Smooth muscle cell (in vitro differentiated cells): ENCODE measurements around the gene TMEM231. TPM values are rescaled to one million over a fixed set of nuclear protein-coding genes. Genes with fewer than 3 reads are reported as not detected.

Source experiments
- DNase-seq: peaks from one replicate; lab custom pipeline; 2025; ENCODE audit not compliant: unreplicated experiment; lab: John Stamatoyannopoulos, UW
- H2AFZ ChIP-seq: fragments of 200-600 bp; sonication (generic); 2 replicates; pipeline ENCODE4 v1.6.0; 2016; ENCODE audit warnings: antibody characterized with exemption, low read depth, mild to moderate bottlenecking
- H3F3A ChIP-seq: fragments of 200-600 bp; sonication (generic); 2 replicates; pipeline ENCODE4 v1.6.0; 2017; ENCODE audit warnings: antibody characterized with exemption, low read depth
- H3K27ac ChIP-seq: fragments of 200-600 bp; sonication (generic); 2 replicates; pipeline ENCODE4 v1.5.1; 2016; ENCODE audit warnings: low read depth, mild to moderate bottlenecking
- H3K27me3 ChIP-seq: fragments of 200-600 bp; sonication (generic); 2 replicates; pipeline ENCODE4 v1.6.1; 2016; ENCODE audit warnings: low read depth, mild to moderate bottlenecking
- H3K36me3 ChIP-seq: fragments of 200-600 bp; sonication (generic); 2 replicates; pipeline ENCODE4 v1.5.1; 2016; ENCODE audit warnings: low read depth
- H3K4me1 ChIP-seq: fragments of 200-600 bp; sonication (generic); 2 replicates; pipeline ENCODE4 v1.5.1; 2016; ENCODE audit warnings: low read depth
- H3K4me2 ChIP-seq: fragments of 200-600 bp; sonication (generic); 2 replicates; pipeline ENCODE4 v1.6.0; 2016; ENCODE audit warnings: mild to moderate bottlenecking
- H3K4me3 ChIP-seq: fragments of 200-600 bp; sonication (generic); 2 replicates; pipeline ENCODE4 v1.5.1; 2016; ENCODE audit warnings: mild to moderate bottlenecking
- H3K79me2 ChIP-seq: fragments of 200-600 bp; sonication (generic); 2 replicates; pipeline ENCODE4 v1.6.0; 2016; ENCODE audit warnings: low read depth, mild to moderate bottlenecking
- H3K9ac ChIP-seq: fragments of 200-600 bp; sonication (generic); 2 replicates; pipeline ENCODE4 v1.6.0; 2016; ENCODE audit warnings: low read depth
- H3K9me3 ChIP-seq: fragments of 200-600 bp; sonication (generic); replicated peaks from 2 replicates; pipeline ENCODE4 v1.5.1; 2016; ENCODE audit warnings: low read depth
- H4K20me1 ChIP-seq: fragments of 200-600 bp; sonication (generic); 2 replicates; pipeline ENCODE4 v1.6.0; 2016; ENCODE audit warnings: low read depth
- WGBS: methylation state at CpG from one replicate; pipeline ENCODE4 v1.1.7; 2016; ENCODE audit warnings: low lambda C conversion rate; 5-methylcytosine and 5-hydroxymethylcytosine counted together
- polyA plus RNA-seq: library from polyadenylated mRNA; unstranded; fragments of >200 nt; fragmentation: Nextera tagmentation; extraction: Ambion mirVana; gene quantifications from 2 replicates; pipeline ENCODE4 v1.2.1, GENCODE V29; 2016
- total RNA-seq: library from RNA; depleted of rRNA; stranded (reverse); fragments of >200 nt; gene quantifications from 2 replicates; pipeline ENCODE4 v1.2.3, GENCODE V29; 2014
- TF ChIP-seq, protein P1 (sequence below): fragments of 200-600 bp; sonication (generic); IDR thresholded peaks from 2 replicates; pipeline ENCODE4 v1.5.1; 2017; ENCODE audit warnings: borderline replicate concordance, mild to moderate bottlenecking, antibody characterized with exemption; ENCODE audit not compliant: insufficient read depth, poor library complexity, severe bottlenecking

TMEM231 gene
- total and polyA plus RNA-seq, 2 experiments from 2014 or later = 11.8 to 17.0 TPM

DNA sequence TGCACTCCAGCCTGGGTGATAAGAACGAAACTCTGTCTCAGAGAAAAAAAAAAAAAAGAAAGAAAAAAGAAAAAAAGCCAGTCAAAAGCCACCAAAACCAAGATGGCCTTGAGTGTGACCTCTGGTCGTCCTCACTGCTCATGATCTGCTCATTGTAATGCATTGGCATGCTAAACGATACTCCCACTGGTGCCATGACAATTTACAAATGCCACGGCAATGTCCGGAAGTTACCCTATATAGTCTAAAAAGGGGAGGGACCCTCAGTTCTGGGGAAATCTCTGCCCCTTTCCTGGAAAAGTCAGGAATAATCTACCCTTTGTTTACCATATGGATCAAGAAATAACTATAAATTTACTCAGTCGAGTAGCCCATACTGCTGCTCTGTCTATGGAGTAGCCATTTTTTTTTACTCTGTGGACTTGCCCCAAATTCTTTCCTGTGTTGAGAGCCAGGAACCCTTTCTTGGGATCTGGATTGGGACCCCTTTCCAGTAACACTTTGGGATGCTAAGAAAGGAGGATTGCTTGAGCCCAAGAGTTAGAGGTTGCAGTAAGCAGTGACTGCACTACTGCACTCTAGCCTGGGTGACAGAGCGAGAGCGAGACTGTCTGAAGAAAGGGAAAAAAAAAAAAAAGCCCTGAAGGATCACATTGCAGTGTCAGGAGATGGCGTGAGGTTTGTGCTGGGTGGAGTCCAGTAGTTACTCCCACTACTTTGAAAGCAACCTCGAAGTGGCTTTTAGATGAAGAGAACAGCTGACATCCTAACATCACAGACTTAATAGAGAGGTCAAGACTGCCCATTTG, 3.7 kb upstream of the TMEM231 start:
- peaks cover 8% of the 10 kb centered on the region for H3K4me1 ChIP-seq
- H2AFZ ChIP-seq = peak overlapping the region; percentile 10
- H4K20me1 ChIP-seq = no peaks in the 10 kb centered on the region
- H3K36me3 ChIP-seq = no peaks in the 10 kb centered on the region
- no peaks in the 10 kb centered on the region for H3K27me3 ChIP-seq
- peak overlapping the region; percentile 34 for H3K4me2 ChIP-seq
- H3K9me3 ChIP-seq = no peaks in the 10 kb centered on the region
- no peaks in the 10 kb centered on the region for H3K79me2 ChIP-seq
- H3K9ac ChIP-seq = no peak overlapping the region
- peaks cover 6% of the 10 kb centered on the region for H3F3A ChIP-seq
- DNase-seq = no peak
- peak overlapping the region; percentile 55 for H3K27ac ChIP-seq
- TF ChIP-seq, protein P1, sequence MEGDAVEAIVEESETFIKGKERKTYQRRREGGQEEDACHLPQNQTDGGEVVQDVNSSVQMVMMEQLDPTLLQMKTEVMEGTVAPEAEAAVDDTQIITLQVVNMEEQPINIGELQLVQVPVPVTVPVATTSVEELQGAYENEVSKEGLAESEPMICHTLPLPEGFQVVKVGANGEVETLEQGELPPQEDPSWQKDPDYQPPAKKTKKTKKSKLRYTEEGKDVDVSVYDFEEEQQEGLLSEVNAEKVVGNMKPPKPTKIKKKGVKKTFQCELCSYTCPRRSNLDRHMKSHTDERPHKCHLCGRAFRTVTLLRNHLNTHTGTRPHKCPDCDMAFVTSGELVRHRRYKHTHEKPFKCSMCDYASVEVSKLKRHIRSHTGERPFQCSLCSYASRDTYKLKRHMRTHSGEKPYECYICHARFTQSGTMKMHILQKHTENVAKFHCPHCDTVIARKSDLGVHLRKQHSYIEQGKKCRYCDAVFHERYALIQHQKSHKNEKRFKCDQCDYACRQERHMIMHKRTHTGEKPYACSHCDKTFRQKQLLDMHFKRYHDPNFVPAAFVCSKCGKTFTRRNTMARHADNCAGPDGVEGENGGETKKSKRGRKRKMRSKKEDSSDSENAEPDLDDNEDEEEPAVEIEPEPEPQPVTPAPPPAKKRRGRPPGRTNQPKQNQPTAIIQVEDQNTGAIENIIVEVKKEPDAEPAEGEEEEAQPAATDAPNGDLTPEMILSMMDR = no peak
- 48% methylated on average over 10 of the region's 10 CpGs for WGBS
- H3K4me3 ChIP-seq = no peak overlapping the region

DNA sequence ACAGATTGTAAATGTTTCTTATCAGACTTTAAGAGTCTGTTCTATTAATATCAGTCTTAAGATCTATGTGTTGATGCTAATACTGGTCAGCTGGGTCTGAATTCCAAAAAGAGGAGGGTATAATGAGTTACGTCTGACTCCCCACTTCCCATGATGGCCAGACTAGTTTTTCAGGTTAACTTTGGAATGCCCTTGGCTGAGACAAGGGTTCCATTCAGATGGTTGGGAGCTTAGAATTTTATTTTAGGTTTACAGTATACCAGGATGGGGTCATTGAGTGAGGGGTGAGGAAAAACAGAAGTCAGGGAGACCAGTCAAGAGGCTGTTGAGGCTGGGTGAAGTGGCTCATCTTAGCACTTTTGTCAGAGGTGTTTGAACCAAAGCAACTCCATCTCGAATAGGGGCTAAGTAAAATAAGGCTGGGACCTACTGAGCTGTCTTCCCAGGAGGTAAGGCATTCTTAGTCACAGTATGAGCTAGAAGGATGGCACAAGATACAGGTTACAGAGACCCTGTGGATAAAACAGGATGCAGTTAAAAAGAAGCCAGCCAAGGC, 2.9 kb upstream of the TMEM231 start:
- peaks cover 11% of the 10 kb centered on the region for H3K4me1 ChIP-seq
- H3K9ac ChIP-seq = no peak overlapping the region
- no peaks in the 10 kb centered on the region for H4K20me1 ChIP-seq
- no peaks in the 10 kb centered on the region for H3K9me3 ChIP-seq
- no peak for DNase-seq
- no peak overlapping the region for H3K4me2 ChIP-seq
- TF ChIP-seq, protein P1 = no peak
- H3K36me3 ChIP-seq = no peaks in the 10 kb centered on the region
- no peaks in the 10 kb centered on the region for H3F3A ChIP-seq
- 57% methylated on average over 2 of the region's 2 CpGs for WGBS
- H3K4me3 ChIP-seq = no peak overlapping the region
- peaks cover 4% of the 10 kb centered on the region for H3K79me2 ChIP-seq
- H3K27me3 ChIP-seq = no peaks in the 10 kb centered on the region
- H3K27ac ChIP-seq = peak overlapping the region; percentile 55
- no peak overlapping the region for H2AFZ ChIP-seq

DNA sequence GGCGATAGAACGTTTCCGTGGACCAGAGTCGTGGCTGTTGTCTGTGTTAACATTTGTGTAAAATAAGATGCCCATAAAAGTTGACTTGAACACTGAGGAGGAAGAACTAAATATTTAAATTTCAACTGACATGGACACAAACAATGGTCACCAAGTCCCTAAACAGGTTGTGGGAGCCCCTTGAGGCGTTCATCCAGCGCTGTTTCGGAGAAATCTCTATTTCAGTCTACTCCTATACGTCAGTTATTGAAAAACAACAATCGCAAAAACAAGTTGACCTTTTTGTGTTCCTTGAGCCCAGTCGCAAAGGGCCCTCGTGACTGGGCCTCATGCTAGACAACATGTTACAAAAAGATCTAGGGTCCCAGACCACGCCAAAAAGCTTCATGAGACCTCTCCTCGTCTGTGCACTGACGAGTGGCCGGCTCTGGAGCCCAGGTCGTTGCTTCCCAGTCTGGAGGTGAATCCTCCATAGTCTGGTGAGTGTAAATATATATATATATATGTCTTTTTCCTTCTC, 439 bp upstream of the TMEM231 start:
- peak overlapping the region; percentile 92 for H2AFZ ChIP-seq
- H3K4me2 ChIP-seq = peak overlapping the region; percentile 95
- H3F3A ChIP-seq = no peaks in the 10 kb centered on the region
- no peaks in the 10 kb centered on the region for H3K36me3 ChIP-seq
- peak overlapping the region; percentile 85 for H3K27ac ChIP-seq
- TF ChIP-seq, protein P1 = no peak
- peaks cover 5% of the 10 kb centered on the region for H3K79me2 ChIP-seq
- H4K20me1 ChIP-seq = no peaks in the 10 kb centered on the region
- H3K4me1 ChIP-seq = peaks cover 11% of the 10 kb centered on the region
- H3K27me3 ChIP-seq = no peaks in the 10 kb centered on the region
- no peaks in the 10 kb centered on the region for H3K9me3 ChIP-seq
- no peak for DNase-seq
- 44% methylated on average over 16 of the region's 16 CpGs for WGBS
- peak overlapping the region; percentile 48 for H3K9ac ChIP-seq
- H3K4me3 ChIP-seq = peak overlapping the region; percentile 57
